Esophagus (tissue), 2 donors: Measurements from ENCODE around the gene MTMR3. TPM values are rescaled to one million over a fixed set of nuclear protein-coding genes. Genes with fewer than 3 reads are reported as not detected.

ENCODE experiments used
- H3K27ac ChIP-seq, 2 donors: one replicate each; pipeline ENCODE4 v1.5.1; 2013; ENCODE audit warnings: low read depth in 2 of 2, mild to moderate bottlenecking in 2 of 2, inconsistent platforms in 1 of 2, low read length in 1 of 2, moderate library complexity in 1 of 2
- H3K27me3 ChIP-seq, 2 donors: one replicate each; pipeline ENCODE4 v1.6.1; 2013; ENCODE audit warnings: low read length in 2 of 2, control low read depth in 1 of 2, mild to moderate bottlenecking in 1 of 2; ENCODE audit not compliant: insufficient read depth in 2 of 2, control insufficient read depth in 1 of 2
- H3K36me3 ChIP-seq, 2 donors: one replicate each; pipeline ENCODE4 v1.6.1; 2013; ENCODE audit warnings: low read length in 1 of 2; ENCODE audit not compliant: control insufficient read depth in 2 of 2, insufficient read depth in 2 of 2
- H3K4me1 ChIP-seq, 2 donors: one replicate each; pipeline ENCODE4 v1.6.1; 2013; ENCODE audit warnings: low read length in 1 of 2; ENCODE audit not compliant: control insufficient read depth in 2 of 2, insufficient read depth in 2 of 2
- H3K4me3 ChIP-seq, 2 donors: one replicate each; pipeline ENCODE4 v1.5.1; 2013; ENCODE audit warnings: low read length in 2 of 2, mild to moderate bottlenecking in 2 of 2, low read depth in 1 of 2, moderate library complexity in 1 of 2
- H3K9me3 ChIP-seq, 2 donors: one replicate each; pipeline ENCODE4 v1.6.1; 2013; ENCODE audit warnings: mild to moderate bottlenecking in 2 of 2, low read depth in 1 of 2, low read length in 1 of 2, moderate library complexity in 1 of 2; ENCODE audit not compliant: control insufficient read depth in 2 of 2, insufficient read depth in 1 of 2
- whole genome bisulfite sequencing, 2 donors: extraction: QIAGEN DNeasy Blood & Tissue Kit; methylation state at CpG; one replicate each; pipeline ENCODE4 v1.1.7; 2013; 5-methylcytosine and 5-hydroxymethylcytosine counted together
- polyA plus RNA-seq, 2 donors: library from polyadenylated mRNA; stranded (reverse); fragments of 200-250 nt; gene quantifications; one replicate each; pipeline ENCODE4 v1.2.3, GENCODE V29; 2013
- donor health status: healthy with polysubstance abuse.
- donor health status: Bipolar disorder and iron deficiency.

MTMR3 gene
- polyA plus RNA-seq, 2 donors, result 15.3 to 28.3 TPM

DNA sequence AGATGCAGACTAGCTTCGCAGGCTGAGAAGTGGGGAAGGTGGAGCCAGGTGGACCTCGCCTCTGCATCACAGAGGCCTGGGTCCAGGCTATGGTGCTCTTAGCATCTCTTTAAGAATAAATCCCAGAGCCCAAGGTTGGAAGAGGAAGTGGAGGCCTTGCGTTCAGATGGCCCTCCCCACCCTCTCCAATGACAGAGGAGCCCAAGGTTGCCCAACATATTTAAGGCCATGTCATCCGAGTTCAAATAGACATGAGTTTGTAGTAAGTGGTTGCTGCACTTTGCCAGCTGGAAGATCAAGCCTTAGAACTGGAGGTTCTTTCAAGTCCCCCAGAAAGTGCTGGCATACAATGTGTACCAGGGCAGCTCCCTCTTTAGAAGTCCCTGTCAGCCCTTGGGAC, 150.2 kb downstream of the MTMR3 start:
- WGBS, 2 donors, result 89 to 90% methylated on average over 4 of the region's 4 CpGs
- H3K27ac ChIP-seq, result no peak overlapping the region
- H3K4me1 ChIP-seq, result peaks cover 0 to 4% of the 10 kb centered on the region in 2 donors
- H3K36me3 ChIP-seq, result peaks cover under 1 to 2% of the 10 kb centered on the region in 2 donors
- no peaks in the 10 kb centered on the region for H3K27me3 ChIP-seq
- H3K9me3 ChIP-seq, result no peaks in the 10 kb centered on the region
- H3K4me3 ChIP-seq, result no peak overlapping the region

DNA sequence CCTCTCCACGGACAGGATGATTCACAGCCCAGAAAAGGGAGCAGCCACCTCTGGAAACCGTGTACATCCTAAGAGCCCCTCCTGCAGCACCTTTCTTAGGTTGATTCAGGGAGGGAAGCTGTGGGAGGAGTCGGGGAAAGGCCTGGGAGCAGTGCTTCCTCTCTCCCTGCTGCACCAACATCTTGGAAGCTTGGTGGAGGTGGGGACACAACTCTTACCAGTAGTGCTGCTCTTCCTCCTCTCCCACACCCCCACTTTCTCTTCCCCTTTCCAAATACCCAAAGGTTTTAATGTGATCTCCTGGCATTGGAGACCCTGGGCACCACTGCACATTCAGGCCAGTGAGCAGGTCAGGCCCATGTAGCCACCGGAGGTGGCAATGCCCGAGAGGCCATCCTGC, 150.9 kb downstream of the MTMR3 start:
- Histone ChIP-seq H3K36me3 (no peaks in the 10 kb centered on the region), H3K27ac (no peak overlapping the region), H3K4me3 (no peak overlapping the region), H3K27me3 (no peaks in the 10 kb centered on the region), H3K4me1 (peaks cover 2 to 7% of the 10 kb centered on the region in 2 donors), H3K9me3 (no peaks in the 10 kb centered on the region)
- 61 to 67% methylated on average over 5 of the region's 5 CpGs for WGBS, 2 donors

DNA sequence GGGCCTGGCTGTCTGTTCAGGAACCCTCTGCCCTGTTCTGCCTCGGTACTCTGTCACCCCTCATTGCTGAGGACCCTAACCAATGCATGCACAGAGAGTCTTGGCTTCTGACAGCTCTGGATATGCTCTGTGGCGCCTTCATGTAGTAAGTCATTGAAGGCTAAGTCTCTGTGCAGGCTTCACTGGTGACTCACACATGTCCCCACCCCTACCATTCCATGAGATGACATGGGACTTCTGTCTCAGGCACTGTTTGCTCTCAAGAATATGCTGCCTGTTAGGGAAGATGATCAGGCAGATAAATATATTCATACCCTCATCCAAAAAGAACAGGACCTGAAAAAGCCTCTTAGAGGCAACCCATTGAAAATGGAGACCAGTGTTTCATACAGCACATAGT, 153.7 kb downstream of the MTMR3 start:
- H3K27ac ChIP-seq, result peak overlapping the region in 1 of 2 donors; percentile 72
- no peaks in the 10 kb centered on the region for H3K27me3 ChIP-seq
- WGBS, 2 donors, result 84 to 87% methylated on average over 2 of the region's 2 CpGs

DNA sequence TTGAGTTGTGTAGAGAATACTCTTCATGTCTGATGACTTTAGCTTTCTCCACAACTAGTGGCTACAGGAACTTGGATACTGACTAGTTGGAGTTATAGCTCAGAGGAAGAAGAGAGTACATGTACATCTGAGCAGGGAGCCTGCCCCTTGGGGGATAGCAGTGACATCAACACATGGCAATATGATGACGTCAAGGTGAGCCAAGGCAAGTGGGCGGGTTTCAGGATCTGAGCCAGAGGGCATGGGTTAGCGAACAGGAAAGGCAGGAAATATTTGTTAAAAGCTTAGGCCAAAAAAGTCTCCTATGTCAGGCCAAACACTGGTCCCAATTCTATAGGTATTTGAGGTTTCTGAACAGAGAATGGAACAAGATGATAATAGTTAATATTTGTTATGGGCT, 155.2 kb downstream of the MTMR3 start:
- peaks cover 2 to 9% of the 10 kb centered on the region in 2 donors for H3K4me1 ChIP-seq
- H3K27ac ChIP-seq, result peak overlapping the region; percentile 35 to 48
- WGBS, 2 donors, result 34 to 37% methylated on average over 3 of the region's 3 CpGs
- H3K27me3 ChIP-seq, result no peaks in the 10 kb centered on the region
- no peaks in the 10 kb centered on the region for H3K36me3 ChIP-seq
- no peak overlapping the region for H3K4me3 ChIP-seq
- no peaks in the 10 kb centered on the region for H3K9me3 ChIP-seq

More for the DNA sequence above, 153.7 kb downstream of the MTMR3 start:
- H3K4me3 ChIP-seq, result no peak overlapping the region
- H3K36me3 ChIP-seq, result no peaks in the 10 kb centered on the region
- peaks cover 2 to 9% of the 10 kb centered on the region in 2 donors for H3K4me1 ChIP-seq
- H3K9me3 ChIP-seq, result no peaks in the 10 kb centered on the region

DNA sequence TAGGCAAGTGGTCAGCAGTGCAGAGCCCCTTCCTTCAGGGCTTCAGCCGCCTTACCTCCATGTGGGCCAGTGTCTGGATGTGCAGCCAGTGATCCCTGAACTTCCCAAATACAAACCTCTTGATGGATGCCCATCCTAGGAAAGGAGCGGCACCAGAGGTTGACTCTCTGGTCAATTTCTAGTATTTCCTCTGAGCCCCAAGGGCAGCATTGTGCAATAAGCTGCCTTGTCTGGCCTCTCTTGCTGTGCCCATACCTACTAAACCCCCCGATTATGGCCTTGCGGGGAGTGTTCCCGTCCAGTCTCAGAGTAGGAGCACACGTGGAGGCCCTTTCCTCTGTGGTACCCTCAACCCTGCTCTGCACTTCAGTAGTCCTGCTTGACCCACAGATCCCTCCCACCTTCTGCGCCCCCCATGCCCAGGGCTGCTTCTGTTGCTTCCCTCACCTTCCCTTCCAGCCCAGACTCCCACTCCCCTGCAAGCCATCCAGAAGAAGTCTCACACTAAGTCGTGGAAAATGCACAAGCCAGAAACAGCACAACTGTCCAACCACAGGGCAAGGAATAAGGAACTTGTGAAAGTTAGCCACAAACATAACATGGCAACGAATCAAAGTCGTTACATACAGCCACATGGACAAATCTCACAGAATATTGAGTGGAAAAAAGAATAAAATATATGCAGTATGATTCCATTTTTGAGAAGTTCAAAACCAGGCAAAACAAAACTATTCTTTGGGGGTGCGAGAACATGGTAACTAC, 157.7 kb downstream of the MTMR3 start:
- Histone ChIP-seq H3K4me1 (peaks cover 2 to 9% of the 10 kb centered on the region in 2 donors), H3K9me3 (no peaks in the 10 kb centered on the region), H3K27ac (no peak overlapping the region), H3K36me3 (no peaks in the 10 kb centered on the region), H3K27me3 (no peaks in the 10 kb centered on the region), H3K4me3 (no peak overlapping the region)
- 88% methylated on average over 11 of the region's 11 CpGs for WGBS, 2 donors

DNA sequence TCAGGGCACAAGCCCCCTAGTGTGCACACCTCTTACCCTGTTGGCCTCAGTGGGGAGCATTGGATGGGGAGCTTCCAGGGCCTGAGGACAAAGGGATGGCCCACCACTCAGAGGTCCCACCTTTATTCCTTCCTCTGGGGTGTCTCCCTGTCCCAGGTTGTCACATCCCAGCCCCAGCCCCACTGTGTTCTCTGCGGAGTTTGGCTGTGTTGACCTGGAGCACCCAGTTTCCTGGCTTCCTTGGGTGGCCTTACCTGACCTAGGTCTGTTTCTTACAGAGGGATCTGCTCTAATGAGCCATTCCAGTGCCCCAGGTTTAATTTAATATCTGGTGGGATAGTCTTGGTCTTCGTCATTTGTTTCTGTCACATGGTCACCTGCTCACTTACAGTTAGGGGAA, 158.5 kb downstream of the MTMR3 start:
- Histone ChIP-seq H3K27ac (no peak overlapping the region), H3K27me3 (no peaks in the 10 kb centered on the region), H3K9me3 (no peaks in the 10 kb centered on the region), H3K4me3 (no peak overlapping the region), H3K36me3 (no peaks in the 10 kb centered on the region), H3K4me1 (peaks cover 2 to 7% of the 10 kb centered on the region in 2 donors)
- 78 to 89% methylated on average over 2 of the region's 2 CpGs for WGBS, 2 donors

DNA sequence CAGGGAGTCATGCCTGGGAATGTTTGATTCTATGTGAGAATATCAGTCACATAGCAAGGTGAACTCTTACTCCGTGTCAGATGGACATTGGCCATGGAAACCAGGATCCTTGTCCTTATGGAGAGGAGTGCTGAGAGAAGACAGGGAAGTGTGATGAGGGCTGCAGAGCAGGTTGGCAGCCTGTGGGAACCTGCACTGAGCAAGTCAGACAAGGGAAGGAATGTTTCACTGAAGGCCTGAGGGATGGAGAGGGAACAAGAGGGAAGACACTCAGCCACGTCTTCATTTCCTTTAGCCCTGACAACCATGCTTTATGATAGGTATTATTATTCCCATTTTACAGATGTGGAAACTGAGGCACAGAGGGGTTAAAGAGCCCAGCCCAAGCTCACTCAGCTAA, 158.9 kb downstream of the MTMR3 start:
- Histone ChIP-seq H3K27me3 (no peaks in the 10 kb centered on the region), H3K27ac (no peak overlapping the region), H3K9me3 (no peaks in the 10 kb centered on the region), H3K4me1 (peaks cover 2 to 6% of the 10 kb centered on the region in 2 donors), H3K36me3 (no peaks in the 10 kb centered on the region), H3K4me3 (no peak overlapping the region)
- 85 to 93% methylated on average over 2 of the region's 2 CpGs for WGBS, 2 donors

DNA sequence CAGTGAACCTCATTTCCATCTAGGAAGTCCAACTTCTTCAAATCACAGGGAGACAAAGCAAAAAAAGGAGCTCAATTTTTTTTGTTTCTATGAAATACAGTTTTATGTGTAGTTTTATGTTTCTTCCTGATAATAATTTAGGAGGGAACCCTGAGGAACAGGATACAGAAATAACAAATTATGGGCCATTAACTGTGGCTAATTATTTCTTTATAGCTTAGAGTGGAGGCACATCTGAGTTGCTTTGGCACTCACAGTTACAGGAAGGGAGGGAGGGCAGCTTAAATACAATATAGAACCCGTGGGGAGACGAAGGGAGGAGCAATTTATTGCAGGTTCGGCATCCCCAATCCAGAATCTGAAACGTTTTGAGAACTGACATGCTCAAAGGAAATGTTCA, 160.2 kb downstream of the MTMR3 start:
- no peak overlapping the region for H3K27ac ChIP-seq
- H3K4me1 ChIP-seq, result peaks cover 2 to 6% of the 10 kb centered on the region in 2 donors
- 50 to 58% methylated on average over 4 of the region's 4 CpGs for WGBS, 2 donors
- no peak overlapping the region for H3K4me3 ChIP-seq
- H3K27me3 ChIP-seq, result no peaks in the 10 kb centered on the region
- no peaks in the 10 kb centered on the region for H3K36me3 ChIP-seq
- H3K9me3 ChIP-seq, result no peaks in the 10 kb centered on the region

DNA sequence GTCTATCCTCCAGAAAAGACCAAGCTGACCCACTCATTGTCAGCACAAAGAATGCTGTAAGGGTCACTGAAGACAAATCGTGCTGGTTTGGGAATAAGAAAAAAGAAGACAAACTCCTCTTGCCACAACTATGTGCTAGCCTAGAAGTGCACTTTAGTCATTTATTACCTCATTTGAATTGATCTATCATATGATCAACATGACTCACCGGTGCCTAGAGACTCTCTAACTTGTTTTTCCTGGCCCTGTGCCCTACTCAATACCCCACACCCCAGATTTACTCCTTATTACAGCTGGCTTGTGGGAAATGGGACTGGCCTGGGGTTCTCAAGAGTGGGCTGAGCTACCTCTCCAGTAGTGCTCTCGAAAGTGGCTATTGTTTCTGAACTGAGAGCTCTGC, 161.4 kb downstream of the MTMR3 start:
- no peaks in the 10 kb centered on the region for H3K9me3 ChIP-seq
- no peaks in the 10 kb centered on the region for H3K27me3 ChIP-seq
- no peak overlapping the region for H3K4me3 ChIP-seq
- H3K4me1 ChIP-seq, result peaks cover 0 to 2% of the 10 kb centered on the region in 2 donors
- WGBS, 2 donors, result 22 to 32% methylated on average over 3 of the region's 3 CpGs
- no peaks in the 10 kb centered on the region for H3K36me3 ChIP-seq
- peak overlapping the region in 1 of 2 donors; percentile 25 for H3K27ac ChIP-seq

DNA sequence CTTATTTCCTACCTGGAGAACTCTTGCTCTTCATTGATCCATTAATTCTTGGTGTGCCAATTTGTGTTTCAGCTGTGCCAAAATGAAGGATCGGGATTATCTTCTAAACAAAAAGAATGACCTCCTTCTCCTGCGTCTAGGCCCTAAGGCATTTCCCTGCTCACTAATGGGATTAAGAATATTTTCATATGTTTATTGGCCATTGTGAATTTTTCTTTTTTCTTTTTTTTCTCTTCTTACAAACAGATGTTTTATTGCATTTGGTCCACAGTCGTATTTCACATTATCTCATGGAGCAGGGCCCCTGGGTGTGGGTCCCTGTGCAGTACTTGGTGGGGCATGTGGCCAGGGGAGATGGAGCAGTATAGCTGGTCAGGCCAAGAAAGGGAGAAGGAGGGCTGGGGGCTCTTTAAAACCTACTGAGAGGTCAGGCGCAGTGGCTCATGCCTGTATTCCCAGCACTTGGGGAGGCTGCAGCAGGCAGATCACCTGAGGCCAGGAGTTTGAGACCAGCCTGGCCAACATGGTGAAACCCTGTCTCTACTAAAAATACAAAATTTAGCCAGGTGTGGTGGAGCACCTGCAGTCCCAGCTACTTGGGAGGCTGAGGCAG, 162.0 kb downstream of the MTMR3 start:
- Histone ChIP-seq H3K4me1 (peaks cover 0 to 2% of the 10 kb centered on the region in 2 donors), H3K27me3 (no peaks in the 10 kb centered on the region), H3K36me3 (no peaks in the 10 kb centered on the region), H3K27ac (no peak overlapping the region), H3K4me3 (no peak overlapping the region), H3K9me3 (no peaks in the 10 kb centered on the region)
- 67 to 83% methylated on average over 4 of the region's 4 CpGs for WGBS, 2 donors
